ENCODE measurements around the gene CTRB1. TPM values are rescaled to one million over a fixed set of nuclear protein-coding genes. Genes with fewer than 3 reads are reported as not detected.
"Not testable (repeated sequence)": the region's sequence is repeated elsewhere in the genome, so short reads cannot be mapped to it uniquely, and the experiment has no call there.

CTRB1 gene
- total RNA-seq, 1 donor from 2014 or later: not detected

GRCh38 chr16:75262104-75262799 is 43.5 kb downstream of the CTRB1 start:
- ATAC-seq (ENCODE audit: poor library complexity): no peak
- peak; percentile 53 for DNase-seq
- intact Hi-C loops (cut with DNase I): loop anchor here (5.0 kb wide), 1 partner anchor 45 kb away; no protein-coding TSS in a partner anchor

DNA sequence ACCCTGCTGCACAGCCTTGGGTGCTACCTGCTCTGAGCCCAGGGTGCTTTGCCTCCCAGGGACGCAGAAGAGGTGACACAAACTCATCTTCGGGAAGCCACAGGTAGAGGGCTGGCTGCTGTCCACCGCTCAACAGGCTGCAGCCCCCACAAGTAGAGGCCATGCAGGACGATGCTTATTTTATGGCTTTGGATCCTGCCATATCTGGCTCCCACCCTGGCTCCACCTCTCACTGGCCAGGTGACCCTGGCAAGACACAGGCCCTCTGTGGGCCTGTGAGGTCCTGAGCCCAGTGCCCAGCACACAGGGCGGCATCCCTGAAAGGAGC is 44.0 kb downstream of the CTRB1 start:
- ATAC-seq (ENCODE audit: poor library complexity) (no peak), DNase-seq (no peak)
- intact Hi-C loops (cut with DNase I): loop anchor here (5.0 kb wide), 1 partner anchor 45 kb away; no protein-coding TSS in a partner anchor

DNA sequence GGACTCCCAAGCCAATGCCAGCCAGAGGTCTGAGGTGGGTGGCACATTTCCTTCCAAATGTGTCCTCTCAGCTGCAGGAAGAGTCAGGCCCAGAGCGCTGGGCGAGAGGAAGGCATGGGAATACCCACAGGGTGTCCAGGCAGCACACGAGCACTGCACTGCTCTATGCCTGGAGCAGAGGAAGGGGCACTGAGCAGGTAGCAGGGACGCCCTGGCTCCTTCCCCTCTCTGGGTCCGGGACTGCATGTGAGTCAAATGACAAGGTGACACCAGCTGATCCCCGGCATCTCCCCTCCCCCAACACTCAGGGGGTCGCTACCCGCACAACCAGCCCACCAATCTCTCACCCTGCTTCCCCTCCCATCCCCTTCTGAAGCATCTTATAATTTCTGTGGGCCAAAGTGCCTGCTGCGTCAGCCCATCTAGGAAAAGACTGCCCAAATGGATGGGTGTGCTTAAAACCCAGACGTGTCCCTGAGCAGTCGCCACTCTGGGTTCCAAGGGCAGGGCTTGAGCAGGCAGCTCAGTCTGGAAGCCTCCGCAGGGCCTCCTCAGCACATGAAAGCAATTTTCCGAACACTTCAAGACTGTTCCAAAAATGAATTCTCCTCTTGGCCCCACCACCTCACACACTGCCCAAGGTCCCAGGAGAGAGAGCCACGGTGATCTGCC is 44.6 kb downstream of the CTRB1 start:
- DNase-seq (peak; percentile 42), ATAC-seq (ENCODE audit: poor library complexity) (no peak)
- intact Hi-C loops (cut with DNase I): loop anchor here (5.0 kb wide), 1 partner anchor 44 kb away; no protein-coding TSS in a partner anchor

GRCh38 chr16:75263963-75264445 is 45.2 kb downstream of the CTRB1 start:
- peak; percentile 54 for DNase-seq
- peak; percentile 19 for ATAC-seq (ENCODE audit: poor library complexity)
- intact Hi-C loops (cut with DNase I): loop anchor here (5.0 kb wide), 1 partner anchor 43 kb away; no protein-coding TSS in a partner anchor

- intact Hi-C loops (cut with DNase I): loop anchor here (5.0 kb wide), 1 partner anchor 43 kb away; no protein-coding TSS in a partner anchor
- DNase-seq (no peak), ATAC-seq (ENCODE audit: poor library complexity) (peak; percentile 18)
These were observed 45.7 kb downstream of the CTRB1 start for GRCh38 chr16:75264457-75264998.

DNA sequence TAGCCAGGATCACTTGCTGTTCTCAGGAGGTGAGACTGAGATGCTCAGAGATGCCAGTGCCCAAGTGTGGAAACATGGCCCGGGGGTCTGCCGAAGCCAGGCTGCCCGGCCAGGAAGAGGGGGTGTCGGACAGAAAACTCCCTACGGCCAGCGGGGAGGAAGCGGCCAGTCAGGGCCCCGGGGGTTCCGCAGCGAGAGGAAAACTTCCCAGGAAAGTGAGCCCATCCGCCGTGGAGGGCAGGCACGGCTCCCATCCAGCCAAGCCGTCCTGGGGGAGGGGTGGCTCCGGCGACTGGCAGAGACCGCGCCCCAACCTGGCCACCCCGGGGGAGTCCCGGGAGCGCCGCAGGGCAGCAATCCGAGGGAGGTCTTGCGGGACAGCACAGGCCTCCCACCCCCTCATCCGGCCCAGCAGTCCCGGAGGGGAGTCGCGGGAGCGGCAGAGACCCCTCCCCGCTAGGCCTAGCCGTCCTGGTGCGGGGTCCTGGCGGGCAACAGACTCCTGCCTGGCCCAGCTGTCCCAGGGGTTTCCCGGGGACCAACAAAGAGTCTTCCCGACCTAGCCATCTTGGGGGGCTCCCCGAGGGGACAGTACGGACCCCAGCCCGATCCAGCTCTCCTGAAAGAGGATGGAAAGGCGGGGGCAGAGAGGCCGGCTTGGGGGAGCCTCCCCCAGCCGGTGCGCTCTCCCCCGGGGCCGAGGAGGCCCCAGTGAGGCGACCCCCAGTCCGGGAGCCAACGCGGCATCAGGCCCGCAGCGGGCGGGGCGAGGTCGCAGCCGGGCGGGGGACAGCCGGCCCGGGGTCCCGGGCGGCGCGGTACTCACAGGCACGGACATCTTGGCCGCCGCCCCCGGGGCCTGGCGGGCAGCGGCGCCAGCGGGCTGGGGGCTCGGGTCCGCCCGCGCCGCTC is 46.5 kb downstream of the CTRB1 start:
- intact Hi-C loops (cut with DNase I): loop anchor here (5.0 kb wide), 1 partner anchor 42 kb away; no protein-coding TSS in a partner anchor
- ATAC-seq (ENCODE audit: poor library complexity): peak; percentile 44
- peak; percentile 67 for DNase-seq

DNA sequence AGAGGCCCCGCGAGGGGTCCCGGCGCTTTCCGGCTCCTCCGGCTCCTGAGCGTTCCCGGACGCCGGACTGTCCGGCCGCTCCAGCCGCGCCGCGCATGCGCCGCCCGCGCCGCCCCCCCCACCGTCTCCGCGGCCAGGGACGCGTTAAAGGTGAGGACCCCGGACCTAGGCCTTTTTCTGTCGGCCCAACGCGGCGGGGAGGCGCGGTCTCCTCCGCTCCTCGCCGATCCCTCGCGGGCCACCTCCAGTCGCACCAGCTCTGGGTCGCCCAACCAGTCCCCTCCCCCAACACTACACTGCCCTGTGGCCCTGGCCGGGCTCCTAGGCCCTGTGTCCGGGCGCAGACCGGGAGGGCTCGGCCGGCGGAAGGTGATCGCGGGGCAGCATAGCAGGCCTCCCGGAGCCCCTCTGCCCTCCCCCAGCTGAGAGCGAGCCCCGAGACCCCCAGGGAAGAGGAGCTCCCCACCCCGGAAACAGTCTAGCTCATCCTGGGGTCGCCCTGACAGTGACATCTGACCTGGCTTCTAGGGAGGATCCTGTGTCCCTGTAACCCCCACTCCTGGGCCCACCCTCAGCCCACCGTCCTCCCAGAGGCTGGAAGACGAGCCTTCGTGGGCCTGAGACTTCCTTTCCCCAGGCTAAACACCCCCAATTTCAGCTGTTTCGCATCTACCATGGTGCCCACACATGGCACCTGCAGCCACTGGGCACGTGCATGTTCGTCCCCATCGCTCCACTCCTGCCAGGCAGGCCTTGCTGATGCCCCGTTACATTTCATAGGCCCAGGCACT is 47.3 kb downstream of the CTRB1 start:
- intact Hi-C loops (cut with DNase I): no loop called here
- DNase-seq (peak; percentile 79), ATAC-seq (ENCODE audit: poor library complexity) (peak; percentile 65)

DNA sequence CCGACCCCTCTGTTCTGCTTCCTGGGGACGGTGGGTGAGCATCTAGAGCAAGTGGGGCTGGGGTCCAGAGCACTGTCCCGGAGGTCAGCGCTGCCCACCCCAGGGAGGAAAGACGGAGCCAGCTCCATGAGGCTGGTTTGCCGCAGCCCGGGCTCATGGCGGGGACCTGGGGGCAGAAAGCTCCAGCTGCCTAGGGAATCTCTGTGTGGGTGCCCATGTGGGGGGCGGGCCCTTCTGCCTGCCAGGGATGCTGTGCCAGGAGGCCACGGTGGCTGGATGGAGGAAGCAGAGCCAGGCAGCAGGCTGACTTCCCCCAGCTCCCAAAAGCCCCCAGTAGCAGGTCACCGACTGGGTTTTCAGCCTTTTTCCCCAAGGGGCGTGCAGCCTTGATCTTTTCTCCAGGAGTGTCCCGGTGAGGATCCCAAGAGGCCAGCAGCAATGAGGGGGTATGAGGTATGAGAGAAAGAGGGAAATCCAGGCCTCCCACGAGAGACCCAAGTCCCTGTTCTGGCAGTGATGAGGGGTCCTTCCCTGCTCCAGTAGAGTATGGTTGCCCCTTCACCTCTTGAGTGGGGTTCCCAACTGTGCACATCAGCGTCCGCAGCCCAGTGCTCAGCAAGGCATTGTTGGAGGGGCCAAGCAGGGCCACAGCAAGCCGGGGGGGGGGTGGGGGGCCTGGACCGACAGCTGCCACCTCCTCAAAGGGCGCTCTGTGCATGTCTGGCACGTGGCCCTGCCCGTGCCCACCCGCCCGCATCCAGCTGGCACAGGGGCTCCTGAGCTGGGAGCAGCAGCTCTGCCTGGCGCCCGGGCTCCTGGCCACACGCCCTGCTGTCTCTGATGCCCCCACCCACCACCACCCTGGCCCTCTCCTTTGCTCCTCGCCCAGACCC is 48.2 kb downstream of the CTRB1 start:
- DNase-seq (no peak), ATAC-seq (ENCODE audit: poor library complexity) (no peak)
- intact Hi-C loops (cut with DNase I): no loop called here

- DNase-seq (peak; percentile 86), ATAC-seq (ENCODE audit: poor library complexity) (peak; percentile 74)
- intact Hi-C loops (cut with DNase I): no loop called here
These were observed 49.0 kb downstream of the CTRB1 start for GRCh38 chr16:75267631-75268264.

- ATAC-seq (ENCODE audit: poor library complexity); DNase-seq; intact Hi-C loops (cut with DNase I): not testable (repeated sequence)
These were observed 50.6 kb downstream of the CTRB1 start for GRCh38 chr16:75269358-75269757.

DNA sequence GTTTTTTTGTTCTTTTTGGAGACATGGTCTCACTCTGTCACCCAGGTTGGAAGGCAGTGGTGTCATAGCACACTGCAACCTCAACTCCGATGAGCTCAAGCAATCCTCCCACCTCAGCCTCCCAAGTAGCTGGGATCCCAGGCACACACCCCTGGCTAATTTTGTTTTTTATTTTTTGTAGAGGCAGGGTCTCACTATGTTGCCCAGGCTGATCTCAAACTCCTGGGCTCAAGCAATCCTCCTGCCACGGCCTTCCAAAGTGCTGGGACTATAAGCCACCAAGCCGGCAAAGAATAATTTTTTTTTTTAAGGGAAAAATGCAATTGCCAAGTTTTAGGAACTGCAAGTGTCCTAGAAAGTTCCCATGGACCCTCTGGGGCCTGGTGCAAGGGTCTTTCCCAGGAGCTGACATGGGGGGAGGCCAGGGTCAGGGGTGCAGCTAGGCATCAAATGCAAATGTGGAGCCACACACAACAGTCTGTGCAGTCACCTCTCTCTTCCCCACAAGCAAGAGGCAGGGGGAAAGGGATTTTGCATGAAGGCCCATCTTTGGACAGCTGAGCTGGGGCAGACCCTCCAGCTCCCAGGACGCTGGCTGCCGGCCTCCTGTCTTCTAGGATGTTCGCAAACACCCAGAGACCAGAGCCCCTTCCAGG is 52.8 kb downstream of the CTRB1 start:
- intact Hi-C loops (cut with DNase I): no loop called here
- DNase-seq (no peak), ATAC-seq (ENCODE audit: poor library complexity) (no peak)

DNA sequence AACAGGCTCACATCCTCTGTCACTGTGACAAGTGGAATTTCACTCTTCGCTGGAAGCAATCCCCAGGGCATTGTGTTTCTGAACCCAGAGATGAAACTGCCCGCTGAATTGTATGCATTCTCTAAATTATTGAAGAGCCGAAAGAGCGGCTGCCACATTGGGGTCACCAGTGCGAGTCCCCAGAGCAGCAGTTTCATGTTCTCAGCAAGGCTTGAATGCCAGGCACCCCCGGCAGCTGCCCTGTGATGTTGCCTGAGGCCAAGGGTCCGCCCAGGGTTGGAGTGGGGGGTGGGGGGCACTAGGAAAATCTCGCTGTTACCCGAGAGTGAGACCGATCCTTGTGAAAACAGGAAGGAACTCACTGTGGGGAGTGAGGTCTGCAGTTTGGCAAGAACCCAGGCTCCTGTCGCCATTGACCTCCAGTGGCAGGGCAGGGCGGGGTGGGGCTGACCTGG is 53.3 kb downstream of the CTRB1 start:
- ATAC-seq (ENCODE audit: poor library complexity): no peak
- intact Hi-C loops (cut with DNase I): no loop called here
- DNase-seq: no peak

DNA sequence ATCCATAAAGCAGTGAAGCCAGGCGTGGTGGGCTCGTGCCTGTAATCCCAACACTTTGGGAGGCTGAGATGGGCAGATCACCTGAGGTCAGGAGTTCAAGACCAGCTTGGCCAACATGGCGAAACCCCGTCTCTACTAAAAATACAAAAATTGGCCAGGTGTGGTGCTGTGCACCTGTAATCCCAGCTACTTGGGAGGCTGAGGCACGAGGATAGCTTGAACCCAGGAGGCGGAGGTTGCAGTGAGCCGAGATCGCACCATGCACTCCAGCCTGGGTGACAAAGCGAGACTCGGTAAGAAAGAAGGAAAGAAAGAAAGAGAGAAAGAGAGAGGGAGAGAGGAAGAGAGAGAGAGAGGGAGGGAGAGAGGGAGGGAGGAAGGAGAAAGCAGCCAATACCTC is 53.8 kb downstream of the CTRB1 start:
- DNase-seq; intact Hi-C loops (cut with DNase I); ATAC-seq (ENCODE audit: poor library complexity): not testable (repeated sequence)

DNA sequence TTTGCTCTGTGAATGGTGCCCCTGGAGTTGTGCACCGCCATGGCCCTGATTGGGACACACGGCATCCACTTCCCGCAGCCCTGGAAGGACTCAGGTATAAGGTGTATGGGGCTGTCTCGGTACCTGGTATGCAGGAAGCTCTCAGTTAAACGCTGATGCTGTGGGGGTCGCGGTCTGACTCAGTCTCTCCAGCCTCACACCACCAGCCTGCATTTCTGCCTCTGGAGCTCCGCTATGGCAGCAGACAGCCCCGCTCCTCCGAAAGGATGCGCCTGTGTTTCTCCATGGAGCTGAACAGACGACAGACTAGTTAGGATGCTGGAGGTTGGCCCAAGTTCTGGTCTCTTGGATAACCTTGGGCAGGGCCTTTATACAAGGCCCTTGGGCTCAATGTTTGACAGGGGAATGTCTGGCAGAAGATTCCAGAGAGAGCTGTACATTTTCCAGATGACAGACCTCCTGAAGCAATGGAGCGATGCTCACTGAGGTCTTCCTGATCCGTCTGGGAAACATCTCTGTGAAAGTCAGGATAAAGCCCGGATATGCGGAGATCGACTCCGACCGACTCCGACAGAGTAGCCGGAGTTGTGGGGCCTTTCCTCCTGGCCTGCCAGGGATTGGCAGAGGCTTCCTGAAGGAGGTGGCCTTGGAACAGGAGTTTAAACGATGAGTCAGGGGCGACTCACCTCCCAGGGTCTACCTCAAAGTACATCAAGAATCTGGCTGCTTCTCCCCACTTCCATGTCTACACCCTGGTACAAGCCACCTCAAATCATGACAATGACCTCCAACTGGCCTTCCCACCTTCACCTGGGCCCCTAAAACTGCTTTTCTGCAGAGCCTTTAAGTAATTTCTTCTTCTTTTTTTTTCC is 54.5 kb downstream of the CTRB1 start:
- no peak for ATAC-seq (ENCODE audit: poor library complexity)
- intact Hi-C loops (cut with DNase I): no loop called here
- no peak for DNase-seq

All from Right ventricle myocardium superior (tissue), 1 donor.